MM.1S (cell line): ENCODE results near the gene TAOK1.

ENCODE experiments used
- CTCF ChIP-seq: fragments of 300-600 bp; sonication (generic); IDR thresholded peaks from 2 replicates; pipeline ENCODE4 v1.5.1; 2016; ENCODE audit warnings: antibody characterized with exemption, low read length, mixed read lengths
- EZH2 ChIP-seq: fragments of 300-600 bp; sonication (generic); optimal IDR thresholded peaks from 2 replicates; pipeline ENCODE3; 2017; ENCODE audit warnings: low read depth, mild to moderate bottlenecking, antibody characterized with exemption, low read length, mixed read lengths

GRCh38 chr17:29579866-29580771 is 190.0 kb downstream of the TAOK1 start:
- TF ChIP-seq CTCF, result peak; percentile 94
- TF ChIP-seq EZH2, result no peak
